ENCODE results near the gene SYNE1.

Gene SYNE1

DNA sequence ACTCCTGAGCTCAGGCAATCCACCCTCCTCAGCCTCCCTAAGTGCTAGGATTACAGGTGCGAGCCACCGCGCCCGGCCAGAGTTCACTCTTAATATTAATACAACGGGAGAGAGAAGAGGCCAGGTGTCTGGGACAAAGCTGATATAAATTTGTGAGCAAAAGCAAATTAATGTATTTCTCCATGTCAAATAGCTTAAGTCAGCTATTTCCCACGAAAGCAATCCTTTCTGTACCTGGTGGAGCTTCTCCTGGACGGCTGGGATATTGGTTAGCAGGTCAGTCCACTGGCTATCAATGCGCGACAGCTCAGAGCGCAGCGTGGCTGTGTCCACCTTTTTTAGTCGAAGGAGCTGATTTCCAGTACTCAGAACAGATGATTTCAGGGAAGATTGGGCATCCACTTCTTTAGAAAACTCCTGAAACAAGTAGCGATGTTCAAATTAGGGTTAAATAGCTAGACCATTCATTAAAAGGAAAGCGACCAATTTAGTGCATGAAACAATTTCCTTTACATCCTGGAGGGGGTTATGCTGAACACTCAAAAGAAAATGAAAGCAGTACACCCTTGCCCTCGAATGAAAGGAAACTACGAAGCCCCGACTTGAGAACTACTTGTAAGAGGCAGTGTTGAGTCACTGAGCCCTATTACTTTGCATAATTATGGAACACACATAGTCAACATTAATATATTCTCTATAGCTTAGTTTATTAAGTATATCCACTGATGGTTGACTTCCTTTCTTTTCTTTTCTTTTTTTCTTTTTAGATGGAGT is 403.4 kb downstream of the SYNE1 start:
- DNase-seq (ENCODE audit: low read depth) = no peak

- no peak for DNase-seq (ENCODE audit: low read depth)
Measured at GRCh38 chr6:152232501-152233151, 404.5 kb downstream of the SYNE1 start.

DNA sequence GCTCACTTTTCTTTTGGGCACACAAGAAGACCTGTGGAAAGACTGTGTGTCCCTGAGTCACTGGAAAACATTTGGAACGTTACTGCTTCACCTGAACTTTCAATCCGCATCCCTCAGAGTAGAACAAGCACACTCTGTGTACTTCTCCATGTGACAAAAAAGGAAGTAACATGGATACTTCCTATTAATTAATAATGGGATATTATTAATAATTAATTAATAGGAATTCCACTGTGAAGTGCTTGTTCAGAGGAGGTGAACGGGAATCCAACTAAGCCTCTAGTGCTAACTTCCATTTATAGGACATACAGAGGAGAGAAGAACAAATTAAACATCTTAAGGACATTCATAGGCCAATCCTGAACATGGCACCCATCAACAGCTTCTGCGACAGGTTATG is 407.8 kb downstream of the SYNE1 start:
- no peak for DNase-seq (ENCODE audit: low read depth)

- no peak for DNase-seq (ENCODE audit: low read depth)
Measured at GRCh38 chr6:152226119-152226518, 411.0 kb downstream of the SYNE1 start.

- DNase-seq (ENCODE audit: low read depth) = peak; percentile 20
Measured at GRCh38 chr6:152225241-152225934, 411.8 kb downstream of the SYNE1 start.

GRCh38 chr6:152223636-152224035 is 413.5 kb downstream of the SYNE1 start:
- no peak for DNase-seq (ENCODE audit: low read depth)

DNA sequence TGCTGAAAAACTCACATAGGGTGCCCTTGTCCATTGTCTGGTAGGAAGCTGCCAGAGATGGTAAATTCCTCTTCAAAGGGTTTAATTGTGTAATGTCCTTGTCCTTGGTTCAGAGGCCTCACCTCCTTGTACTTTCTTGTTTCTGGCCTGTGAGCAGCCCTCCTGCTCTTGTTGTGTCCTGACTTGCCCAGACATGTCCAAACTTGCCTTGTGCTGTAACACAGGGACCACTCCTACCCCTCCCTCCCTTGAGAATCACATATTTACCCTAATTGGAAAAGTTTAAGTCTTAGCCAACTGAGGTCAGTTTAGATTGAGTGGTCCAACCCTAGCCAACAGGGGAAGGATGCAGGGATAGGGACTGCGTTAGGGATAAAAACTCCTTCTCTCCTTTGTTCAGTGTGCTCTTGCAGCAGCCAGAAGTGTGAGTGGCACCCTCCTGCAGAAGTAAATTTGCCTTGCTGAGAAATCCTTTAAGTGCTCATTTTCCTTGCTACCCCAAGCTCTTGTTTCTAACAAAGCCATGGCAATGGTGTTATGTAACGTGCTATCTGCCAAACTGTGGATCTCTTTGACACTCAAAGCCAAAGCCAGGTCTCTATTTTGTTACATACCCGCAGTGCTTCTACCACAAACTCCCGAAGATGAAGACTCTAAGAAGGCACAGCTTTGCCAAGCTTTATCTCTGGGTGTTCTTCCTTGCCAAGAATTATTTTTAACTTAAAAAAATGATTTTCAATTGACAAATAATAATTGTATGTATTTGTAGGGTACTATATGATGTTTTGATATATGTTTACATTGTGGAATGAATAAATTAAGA is 415.1 kb downstream of the SYNE1 start:
- DNase-seq (ENCODE audit: low read depth) = no peak

GRCh38 chr6:152220786-152221185 is 416.4 kb downstream of the SYNE1 start:
- peak; percentile 32 for DNase-seq (ENCODE audit: low read depth)

DNA sequence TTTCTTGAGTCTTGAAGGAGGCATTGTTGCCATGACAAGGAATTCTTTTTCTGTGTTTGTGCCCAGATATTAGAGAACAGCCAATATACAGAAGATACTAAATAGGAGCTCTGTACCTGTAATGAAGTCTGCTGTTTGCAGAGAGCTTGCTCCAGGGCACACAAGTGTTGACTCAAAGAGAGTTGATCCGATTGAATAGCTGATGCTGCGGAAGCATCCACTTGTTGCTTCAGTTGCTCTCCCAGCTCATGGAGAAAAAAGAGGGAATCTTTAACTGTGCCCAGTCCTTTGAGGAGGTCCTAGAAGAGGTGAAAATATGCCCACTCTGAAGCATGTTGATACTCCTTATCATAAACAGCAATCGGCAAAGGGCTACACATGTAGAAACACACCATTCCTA is 418.3 kb downstream of the SYNE1 start:
- DNase-seq (ENCODE audit: low read depth) = no peak

- DNase-seq (ENCODE audit: low read depth) = no peak
Measured at GRCh38 chr6:152212437-152212836, 424.7 kb downstream of the SYNE1 start.

DNA sequence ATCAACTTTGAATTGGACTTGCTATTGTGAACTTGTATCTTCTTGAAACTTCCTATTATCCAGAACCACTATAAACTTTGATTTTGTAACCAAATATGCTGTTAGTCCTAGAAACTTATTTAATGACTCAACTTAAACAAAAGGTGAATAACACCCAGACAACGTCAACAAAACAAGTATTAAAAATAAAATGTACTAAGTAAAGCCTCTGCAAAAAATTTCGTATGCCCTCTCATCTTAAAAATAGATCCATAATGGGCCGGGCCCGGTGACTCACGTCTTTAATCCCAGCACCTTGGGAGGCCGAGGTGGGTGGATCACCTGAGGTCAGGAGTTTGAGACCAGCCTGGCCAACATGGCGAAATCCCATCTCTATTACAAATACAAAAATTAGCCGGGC is 428.0 kb downstream of the SYNE1 start:
- no peak for DNase-seq (ENCODE audit: low read depth)

DNA sequence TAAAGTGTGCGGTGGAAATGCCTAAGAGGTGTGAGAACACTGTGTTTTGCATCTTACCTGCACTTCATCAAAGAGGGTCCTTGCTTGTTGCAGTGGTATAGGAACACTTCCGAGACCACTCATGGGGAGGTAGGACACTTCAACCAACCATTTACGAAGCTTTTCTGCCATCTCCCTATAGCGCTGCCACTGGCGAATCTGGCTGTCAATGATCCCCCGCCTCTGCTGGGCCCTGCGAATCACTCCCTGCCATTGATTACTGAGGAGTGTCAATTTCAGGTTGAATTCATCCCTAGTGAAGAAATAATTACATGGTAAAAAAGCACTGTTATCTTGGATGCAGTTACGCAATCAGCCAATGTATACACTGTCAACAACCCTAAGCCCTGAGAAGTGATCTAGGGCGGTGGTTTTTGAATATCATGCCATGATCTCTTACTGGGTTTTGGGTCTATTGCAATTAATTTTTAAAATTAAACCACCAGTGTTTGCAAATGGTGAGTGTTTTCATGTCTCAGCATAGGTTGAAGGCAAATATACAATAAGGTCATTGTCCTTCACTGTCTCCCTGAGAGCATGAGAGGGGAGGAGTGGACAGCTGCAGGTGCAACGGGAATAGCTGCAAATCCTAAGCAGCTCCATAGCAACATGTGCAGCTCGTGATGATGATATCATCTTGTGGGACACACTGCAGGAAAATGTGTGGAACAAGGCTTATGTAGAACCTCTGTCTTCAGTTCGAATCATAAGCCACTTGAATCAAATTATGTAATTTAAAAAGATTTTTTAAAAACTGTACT is 429.0 kb downstream of the SYNE1 start:
- no peak for DNase-seq (ENCODE audit: low read depth)

DNA sequence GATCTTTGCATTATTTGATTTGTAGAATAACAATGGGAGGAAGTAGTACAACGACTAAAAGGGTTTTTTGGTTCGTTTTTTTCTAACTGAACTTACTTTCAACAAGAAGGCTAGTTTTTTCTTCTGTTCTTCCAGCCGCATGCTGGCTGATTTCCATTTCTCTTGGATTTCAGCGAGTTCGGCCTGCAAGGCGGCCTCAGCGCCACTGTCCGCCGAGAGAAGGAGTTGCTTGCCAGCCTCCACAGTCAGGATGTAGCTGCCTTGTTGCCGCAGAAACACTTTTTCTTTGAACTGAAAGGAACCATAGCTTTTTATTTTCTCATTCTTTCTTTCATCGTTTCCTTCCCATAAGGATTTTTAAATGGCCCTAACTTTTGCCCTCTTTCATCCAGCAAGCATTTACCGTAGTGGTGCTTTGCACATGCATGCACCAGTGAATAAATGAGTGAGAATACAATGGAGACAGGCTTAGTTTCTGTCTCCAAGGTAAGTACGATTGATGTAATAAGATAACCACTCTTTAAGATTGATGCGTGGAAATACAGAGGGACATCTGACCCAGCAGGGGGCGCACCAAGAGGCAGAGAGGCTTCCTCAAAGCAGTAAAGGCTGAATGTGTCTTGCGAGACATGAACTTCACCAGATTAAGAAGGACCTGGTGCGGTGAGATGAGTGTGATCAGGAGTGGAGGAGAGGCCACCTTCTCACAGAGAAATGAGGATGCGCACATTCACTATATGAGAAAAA is 430.9 kb downstream of the SYNE1 start:
- peak; percentile 4 for DNase-seq (ENCODE audit: low read depth)

DNA sequence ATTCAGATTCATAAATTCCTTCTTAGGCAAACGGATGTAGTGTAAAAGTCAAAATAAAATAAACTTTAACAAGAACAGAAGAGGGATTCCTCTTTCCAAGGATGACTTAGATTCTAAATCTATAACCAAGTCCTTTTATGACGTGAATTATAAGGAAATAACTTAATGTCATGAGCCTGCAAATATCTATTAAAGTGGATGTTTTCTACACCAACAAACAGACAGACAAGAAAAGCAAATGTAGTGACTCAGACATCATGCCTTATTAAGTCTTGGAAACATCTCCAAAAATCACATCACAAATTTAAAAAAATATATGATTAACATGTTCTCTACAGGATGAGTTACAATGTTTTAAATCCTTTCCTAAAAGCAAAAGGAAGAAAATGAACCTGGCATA is 432.6 kb downstream of the SYNE1 start:
- no peak for DNase-seq (ENCODE audit: low read depth)

GRCh38 chr6:152201120-152201519 is 436.0 kb downstream of the SYNE1 start:
- DNase-seq (ENCODE audit: low read depth) = no peak

DNA sequence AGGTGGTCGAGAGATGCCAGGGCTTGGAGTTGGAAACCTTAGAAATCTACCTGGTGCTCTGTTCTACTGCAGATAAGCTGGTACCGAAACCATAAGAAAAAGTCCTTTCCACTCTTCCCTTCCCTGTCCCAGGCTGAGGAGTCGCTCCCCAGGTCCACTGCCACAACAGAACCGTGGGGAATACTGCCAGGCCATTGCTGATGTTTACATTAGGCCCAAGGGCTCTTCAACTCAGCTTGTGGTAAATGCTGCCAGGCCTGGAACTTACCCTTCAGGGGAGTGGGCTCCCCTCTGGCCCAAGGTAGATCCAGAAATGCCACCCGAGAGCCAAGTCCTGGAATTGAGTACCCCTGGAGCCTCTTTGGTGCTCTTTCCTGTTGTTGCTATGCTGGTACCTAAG is 441.3 kb downstream of the SYNE1 start:
- no peak for DNase-seq (ENCODE audit: low read depth)

GRCh38 chr6:152189736-152190135 is 447.4 kb downstream of the SYNE1 start:
- no peak for DNase-seq (ENCODE audit: low read depth)

- DNase-seq (ENCODE audit: low read depth) = no peak
Measured at GRCh38 chr6:152188011-152188410, 449.2 kb downstream of the SYNE1 start.

GRCh38 chr6:152186840-152187239 is 450.3 kb downstream of the SYNE1 start:
- no peak for DNase-seq (ENCODE audit: low read depth)

- DNase-seq (ENCODE audit: low read depth) = no peak
Measured at GRCh38 chr6:152184917-152185574, 452.1 kb downstream of the SYNE1 start.
